CD4-positive, alpha-beta T cell treated with Interleukin-10 for 1 hour (primary cell): Measurements from ENCODE around the gene SFXN5.

ENCODE experiments used
- DNase-seq: peaks from one replicate; pipeline ENCODE4 v3.0.0-alpha.2; 2020

The SFXN5 gene

DNA sequence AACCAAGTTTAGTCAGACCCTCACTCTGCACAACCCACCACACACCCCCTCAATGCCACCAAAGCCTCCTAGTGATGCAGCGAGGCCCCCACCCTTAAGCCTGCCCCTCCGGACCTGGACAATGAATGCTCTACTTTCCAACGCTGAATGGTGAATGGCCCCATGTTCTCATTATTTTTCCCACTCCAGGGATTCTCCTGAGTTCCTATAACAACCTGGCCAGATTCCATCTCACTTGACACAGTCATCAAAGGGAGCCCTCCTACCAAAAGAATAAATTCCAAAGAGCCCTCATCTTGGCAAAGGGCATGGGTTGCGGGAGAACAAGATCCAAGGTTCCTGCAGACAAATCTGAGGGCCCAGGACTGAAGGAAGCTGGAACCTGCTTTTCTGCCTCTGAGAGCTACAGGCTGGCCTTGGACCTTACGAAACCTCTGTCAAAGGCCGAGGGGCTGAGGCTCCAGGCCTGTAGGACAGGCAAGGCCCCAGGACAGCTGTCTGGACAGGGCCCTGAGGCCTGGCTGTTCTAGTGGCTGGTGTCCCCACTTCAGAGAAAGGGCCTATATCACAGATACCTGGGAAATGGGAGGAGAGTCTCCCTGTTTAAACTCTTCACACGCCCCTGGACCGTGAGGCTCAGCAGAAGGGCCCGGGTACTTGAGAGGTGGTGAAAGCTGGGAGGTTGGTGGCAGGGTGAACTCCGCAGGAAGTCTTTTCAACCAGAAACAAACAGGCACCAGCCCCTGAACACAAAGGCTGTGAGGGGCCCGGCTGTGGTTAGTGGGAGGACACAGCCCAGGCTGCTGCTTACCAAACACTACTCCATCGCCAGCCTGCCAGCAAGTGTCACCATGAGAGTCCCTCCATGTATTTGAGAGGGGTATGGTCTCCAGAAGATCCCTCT, 27.3 kb downstream of the SFXN5 start:
- no peak for DNase-seq

- no peak for DNase-seq
Observed at GRCh38 chr2:73043276-73043675, 28.2 kb downstream of the SFXN5 start.

DNA sequence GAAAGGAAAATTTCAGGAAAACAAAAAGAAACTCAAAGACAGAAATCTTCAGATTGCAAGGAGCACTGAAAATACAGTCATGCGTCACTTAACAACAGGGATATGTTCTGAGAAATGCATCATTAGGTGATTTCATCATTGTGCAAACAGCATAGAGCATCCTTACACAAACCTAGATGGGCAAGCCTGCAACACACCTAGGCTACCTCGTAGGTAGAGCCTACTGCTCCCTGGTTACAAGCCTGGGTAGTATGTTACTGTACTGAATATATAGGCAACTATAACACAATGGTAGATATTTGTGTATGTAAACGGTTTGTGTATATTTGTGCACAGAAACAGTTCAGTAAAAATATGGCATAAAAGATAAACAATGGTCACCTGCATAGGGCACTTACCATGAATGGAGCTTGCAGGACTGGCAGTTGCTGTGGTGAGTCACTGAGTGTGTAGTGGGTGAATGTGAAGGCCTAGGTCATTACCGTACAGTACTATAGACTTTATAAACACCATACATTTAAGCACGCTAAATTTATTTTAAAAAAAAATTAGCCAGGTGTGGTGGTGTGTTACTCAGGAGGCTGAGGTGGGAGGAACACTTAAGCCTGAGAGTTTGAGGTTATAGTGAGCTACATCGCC, 33.4 kb downstream of the SFXN5 start:
- no peak for DNase-seq

- no peak for DNase-seq
Observed at GRCh38 chr2:73036766-73037165, 34.7 kb downstream of the SFXN5 start.

- DNase-seq: no peak
Observed at GRCh38 chr2:73035899-73036711, 35.4 kb downstream of the SFXN5 start.

DNA sequence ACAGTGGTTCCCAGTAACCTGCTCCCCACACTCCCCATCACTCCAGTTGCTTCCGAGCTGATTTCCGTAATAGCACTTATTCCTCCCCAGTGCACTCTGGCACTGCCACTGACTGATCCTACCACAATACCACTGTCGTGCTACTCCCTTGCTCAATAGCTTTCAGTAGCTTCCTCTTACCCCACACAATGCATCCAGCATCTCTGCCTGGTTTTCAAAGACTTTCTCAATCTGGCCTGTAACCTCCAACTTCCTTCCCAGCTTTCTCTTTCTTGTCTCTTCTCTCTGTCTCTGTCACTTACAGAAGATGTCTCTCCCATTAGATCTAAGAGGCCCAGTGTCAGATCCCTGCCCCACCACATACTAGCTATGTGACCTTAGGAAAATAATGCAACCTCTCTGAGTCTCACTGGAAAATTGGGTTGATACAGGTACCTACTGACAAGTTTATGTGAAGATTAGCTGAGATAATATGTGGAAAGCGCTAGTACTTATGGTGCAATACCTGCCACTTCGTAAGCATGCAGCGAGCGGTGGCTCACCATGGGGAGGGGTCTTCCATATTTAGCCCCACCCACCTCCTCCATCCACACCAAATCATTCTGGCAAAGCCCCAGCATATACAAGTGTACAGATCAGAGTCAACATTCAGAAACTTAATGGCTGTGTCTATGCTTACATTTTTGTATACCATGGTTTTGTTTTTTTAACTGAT, 36.7 kb downstream of the SFXN5 start:
- DNase-seq: no peak

DNA sequence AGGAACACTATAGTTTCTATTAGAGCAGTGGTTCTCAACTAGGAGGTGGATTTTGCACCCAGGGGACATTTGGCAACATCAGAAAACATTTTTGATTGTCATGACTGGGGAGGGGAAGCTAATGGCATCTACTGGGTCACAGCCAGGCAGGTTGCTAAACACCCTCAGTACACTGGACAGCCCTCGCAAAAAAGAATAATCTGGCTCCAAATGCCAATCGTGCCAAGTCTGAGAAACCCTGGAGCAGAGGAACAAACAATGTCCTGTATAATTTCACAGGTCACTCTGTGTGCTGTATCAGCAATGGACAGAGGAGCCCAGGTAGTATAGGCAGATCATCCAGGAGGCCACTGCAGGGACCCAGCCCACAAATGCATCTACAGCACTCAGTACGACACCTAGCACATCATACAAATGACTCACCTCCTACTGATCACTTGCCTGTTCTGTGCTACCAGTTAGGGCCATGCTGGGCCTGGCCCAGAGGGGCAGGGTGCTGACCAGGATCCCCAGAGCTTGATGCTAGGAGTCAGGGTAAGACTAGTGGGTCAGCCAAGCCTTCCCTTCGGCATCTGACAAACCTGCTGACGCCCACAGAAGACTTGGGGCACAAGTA, 37.6 kb downstream of the SFXN5 start:
- no peak for DNase-seq

DNA sequence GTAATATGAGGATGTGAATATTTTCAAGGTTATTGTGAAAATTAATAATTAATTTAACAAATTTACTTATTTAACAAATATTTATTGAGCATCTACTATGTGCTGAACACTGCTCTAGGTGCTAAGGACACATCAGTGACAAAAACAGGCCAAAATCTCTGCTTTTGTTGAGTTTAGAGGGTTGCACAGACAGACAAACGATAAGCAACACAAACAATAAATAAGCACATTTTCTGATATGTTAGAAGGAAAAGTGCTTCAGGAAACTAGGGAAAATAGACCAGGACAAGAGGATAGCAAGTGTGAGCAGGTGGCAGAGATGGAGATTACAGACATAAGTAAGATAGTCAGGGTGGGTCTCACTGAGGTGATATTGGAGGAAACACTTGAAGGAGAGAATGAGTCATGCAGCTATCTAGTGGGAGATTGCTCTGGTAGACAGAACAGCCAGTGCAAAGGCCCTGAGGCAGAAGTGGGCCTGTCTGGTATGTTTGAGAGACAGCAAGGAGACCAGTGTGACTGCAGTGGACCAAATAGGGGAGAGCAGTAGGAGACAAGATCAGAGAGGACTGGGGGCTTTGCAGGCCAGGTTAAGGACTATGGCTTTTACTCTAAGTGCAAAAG, 38.3 kb downstream of the SFXN5 start:
- DNase-seq: no peak

GRCh38 chr2:73032702-73033097, 38.8 kb downstream of the SFXN5 start:
- no peak for DNase-seq

DNA sequence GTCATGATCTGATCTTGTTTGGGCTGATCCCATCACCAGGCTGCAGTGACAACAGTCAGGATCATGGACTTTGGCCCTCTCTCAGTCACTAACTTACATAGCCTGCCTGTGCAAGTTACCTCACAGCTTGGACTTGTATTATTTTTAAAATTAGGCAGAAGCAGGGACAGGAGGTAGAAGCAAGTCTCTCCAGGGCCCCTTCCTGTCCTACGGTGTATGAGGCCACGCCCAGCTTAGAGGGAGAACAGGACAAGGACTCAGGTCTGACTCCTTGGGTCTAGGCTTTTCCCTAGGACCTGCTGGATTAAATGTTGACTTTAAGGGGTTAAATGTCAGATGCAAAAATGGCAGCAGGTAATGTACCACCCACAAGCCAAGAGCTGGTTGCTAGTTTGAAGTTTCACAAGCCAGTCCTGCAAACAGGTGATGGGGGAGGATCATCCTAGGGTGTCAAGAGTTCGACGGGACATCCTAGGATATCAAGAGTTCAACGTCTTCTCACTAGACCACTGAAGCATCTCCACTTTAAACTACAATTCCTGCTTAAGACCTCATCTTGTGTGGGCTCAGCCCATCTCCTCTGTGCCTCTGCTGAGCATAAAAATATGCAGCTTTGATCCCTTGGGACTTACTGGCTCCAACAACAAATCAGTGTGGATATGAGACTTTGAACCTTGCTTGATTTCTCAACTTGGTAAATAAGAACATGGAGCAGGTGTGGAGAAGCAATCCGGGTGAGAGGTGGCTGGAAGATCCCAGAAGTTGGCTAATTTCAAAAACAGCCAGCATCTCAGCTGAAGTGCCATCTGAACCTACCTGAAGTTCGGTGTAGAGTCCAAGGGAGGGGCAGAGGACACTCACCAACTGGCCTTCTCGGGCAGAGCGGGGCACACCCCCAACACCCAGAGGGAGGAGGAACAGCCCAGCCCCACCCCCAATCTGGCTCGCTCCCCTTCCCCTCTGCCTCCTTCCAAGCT, 39.5 kb downstream of the SFXN5 start:
- DNase-seq: no peak

GRCh38 chr2:73031095-73031678, 40.3 kb downstream of the SFXN5 start:
- no peak for DNase-seq

DNA sequence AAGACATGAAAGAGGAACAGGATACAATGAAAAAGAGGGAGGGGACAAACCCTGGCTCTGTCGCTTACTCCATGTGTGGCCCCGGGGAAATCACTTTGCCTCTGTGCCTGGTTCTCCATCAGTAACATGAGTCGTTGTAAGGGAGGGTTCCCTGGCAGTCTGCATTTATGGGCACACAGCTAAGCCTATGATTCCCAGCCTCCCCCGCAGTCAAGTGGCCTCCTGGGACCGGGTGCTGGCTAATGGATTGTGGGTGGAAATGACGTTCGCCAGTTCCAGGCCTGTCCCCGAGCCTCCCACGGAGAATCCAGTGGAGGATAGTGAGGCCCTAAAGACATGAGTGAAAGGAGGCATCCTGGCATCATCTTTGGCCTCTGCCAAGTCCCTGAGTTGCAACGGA, 42.7 kb downstream of the SFXN5 start:
- no peak for DNase-seq

DNA sequence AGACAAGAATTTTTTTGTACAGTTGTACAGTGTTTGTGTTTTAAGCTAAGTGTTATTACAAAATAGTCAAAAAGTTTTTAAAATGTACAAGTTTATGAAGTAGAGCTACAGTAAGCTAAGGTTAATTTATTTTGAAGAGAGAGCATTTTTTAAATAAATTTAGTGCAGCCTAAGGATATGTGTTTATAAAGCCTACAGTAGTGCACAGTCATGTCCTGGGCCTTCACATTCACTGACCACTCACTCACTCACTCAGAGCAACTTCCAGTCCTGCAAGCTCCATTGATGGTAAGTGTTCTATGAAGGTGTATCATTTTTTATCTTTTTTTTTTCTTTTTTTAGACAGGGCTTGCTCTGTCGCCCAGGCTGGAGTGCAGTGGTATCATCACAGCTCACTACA, 44.2 kb downstream of the SFXN5 start:
- DNase-seq: no peak

- DNase-seq: no peak
Observed at GRCh38 chr2:73023497-73023896, 48.0 kb downstream of the SFXN5 start.

GRCh38 chr2:73022024-73022568, 49.4 kb downstream of the SFXN5 start:
- DNase-seq: no peak

DNA sequence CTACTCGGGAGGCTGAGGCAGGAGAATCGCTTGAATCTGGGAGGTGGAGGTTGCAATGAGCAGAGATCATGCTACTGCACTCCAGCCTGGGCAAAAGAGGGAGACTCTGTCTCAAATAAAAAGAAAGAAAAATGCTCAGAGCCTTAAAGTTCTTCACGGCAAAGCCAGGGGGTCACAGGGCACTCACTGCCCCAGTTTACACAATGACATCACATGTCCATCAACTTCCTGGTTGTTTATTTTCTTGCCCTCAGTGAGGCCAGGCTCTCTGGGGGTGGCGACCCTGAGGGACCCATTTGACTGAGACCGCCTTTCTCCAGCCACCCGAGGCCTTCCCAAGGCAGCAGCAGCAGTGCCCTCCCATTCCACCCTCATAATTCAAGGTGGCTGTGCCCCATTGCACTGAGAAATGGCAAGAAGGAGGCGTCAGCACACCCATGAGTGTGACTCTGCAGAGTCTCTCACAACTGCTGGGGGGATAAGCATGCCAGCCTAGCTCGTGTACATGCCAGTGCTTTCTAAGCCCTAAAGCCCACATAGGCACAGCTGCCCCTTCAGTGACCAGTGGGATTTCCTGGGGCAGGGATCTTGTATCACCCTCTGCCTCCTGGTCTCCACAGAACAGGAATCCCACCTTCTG, 50.0 kb downstream of the SFXN5 start:
- DNase-seq: no peak

DNA sequence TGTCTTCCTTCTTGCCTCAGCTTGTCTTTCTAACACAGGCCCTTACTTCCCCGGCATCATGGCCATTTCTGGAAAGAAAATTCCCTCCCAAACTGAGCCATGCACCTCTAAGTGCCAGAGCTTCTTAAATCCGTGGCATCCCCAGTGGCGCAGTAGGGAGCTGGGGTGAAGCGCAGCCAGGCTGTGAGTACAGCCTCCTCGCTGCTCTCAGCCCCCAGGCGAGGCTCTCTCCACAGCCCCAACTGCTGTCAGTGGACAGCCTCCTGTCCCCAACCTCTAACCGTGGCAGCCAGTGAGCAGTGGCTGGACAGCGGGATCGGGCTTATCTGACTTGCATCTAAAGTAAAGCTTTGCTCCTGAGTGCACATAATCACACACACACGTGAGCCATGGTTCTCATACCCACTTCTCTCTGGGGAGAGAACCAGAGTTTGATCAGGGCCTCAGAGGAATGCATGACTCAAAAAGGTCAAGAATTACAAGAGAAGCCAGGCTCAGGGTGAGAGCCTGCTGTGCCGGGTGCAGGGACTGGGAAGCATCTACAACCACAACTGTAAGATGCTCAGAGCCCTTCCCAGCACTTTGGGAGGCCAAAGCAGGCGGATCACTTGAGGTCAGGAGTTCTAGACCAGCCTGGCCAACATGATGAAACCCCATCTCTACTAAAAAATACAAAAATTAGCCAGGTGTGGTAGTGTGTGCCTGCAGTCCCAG, 50.7 kb downstream of the SFXN5 start:
- DNase-seq: no peak

GRCh38 chr2:73020306-73020656, 51.2 kb downstream of the SFXN5 start:
- DNase-seq: no peak
